K562 (cell line): ENCODE data around the gene STX1B. TPM values are rescaled to one million over a fixed set of nuclear protein-coding genes. Genes with fewer than 3 reads are reported as not detected.

Source experiments
- CEBPB ChIP-seq: fragments of 450-650 bp; IDR thresholded peaks from 2 replicates; pipeline ENCODE4 v1.6.1; 2016; ENCODE audit warnings: missing genetic modification characterization, missing compliant biosample characterization
- EP300 ChIP-seq: IDR thresholded peaks from 2 replicates; pipeline ENCODE4 v1.6.1; 2012; ENCODE audit warnings: low read length, improper control_type of control experiment
- NFIC ChIP-seq: fragments of 450-650 bp; IDR thresholded peaks from 2 replicates; pipeline ENCODE4 v1.6.1; 2017; ENCODE audit warnings: mild to moderate bottlenecking, inconsistent platforms
- PCBP2 ChIP-seq: fragments of 200-400 bp; formaldehyde crosslinking; IDR thresholded peaks from 2 replicates; pipeline ENCODE4 v1.6.1; 2018; ENCODE audit warnings: low read length, low read depth, mild to moderate bottlenecking, moderate library complexity; ENCODE audit not compliant: poor library complexity, severe bottlenecking
- YBX1 ChIP-seq: fragments of 450-650 bp; IDR thresholded peaks from 2 replicates; pipeline ENCODE4 v1.7.1; 2016; ENCODE audit warnings: mild to moderate bottlenecking
- ZBED1 ChIP-seq: IDR thresholded peaks from 2 replicates; pipeline ENCODE4 v1.6.1; 2014
- ZNF324 ChIP-seq: fragments of 250-450 bp; sonication (Bioruptor Pico); IDR thresholded peaks from 2 replicates; pipeline ENCODE4 v1.4.0; 2020; ENCODE audit warnings: mild to moderate bottlenecking
- polyA plus RNA-seq, 8 experiments: library from polyadenylated mRNA; depleted of rRNA in 4 of 8; stranded (reverse) in 5 of 8; unstranded in 3 of 8; fragments of >200 nt; fragmentation: Nextera tagmentation in 2 of 8; fragmentation: Illumina TruSeq in 1 of 8; extraction: Ambion mirVana in 2 of 8; extraction: Trizol in 1 of 8; gene quantifications; 2 replicates each; pipeline versions ENCODE4 v1.2.1 to v1.2.3, GENCODE V29; 2011 to 2014; ENCODE audit warnings: inconsistent platforms in 1 of 8, missing spikeins in 1 of 8
- total RNA-seq, 7 experiments: library from RNA; depleted of rRNA in 6 of 7; stranded (reverse); fragments of >200 nt in 6 of 7; fragmentation: Illumina TruSeq in 2 of 7; extraction: Trizol in 2 of 7; gene quantifications; 2 replicates each; pipeline versions ENCODE4 v1.2.1 to v1.2.3, GENCODE V29; 2011 to 2021; ENCODE audit warnings: low replicate concordance in 1 of 7
- TF ChIP-seq, protein P1 (sequence below), 2 experiments: IDR thresholded peaks in 1 of 2; conservative IDR thresholded peaks in 1 of 2; 2 replicates each; pipeline ENCODE4 v1.6.1; 2016; ENCODE audit warnings: low read depth in 2 of 2, mild to moderate bottlenecking in 1 of 2, missing compliant biosample characterization in 1 of 2, missing genetic modification characterization in 1 of 2, moderate library complexity in 1 of 2

The STX1B gene
- total and polyA plus RNA-seq, 9 of the 15 experiments (the other 6 are each of a cell fraction or from before 2014, with no cell fraction given): 0.07 to 2.5 (median 0.86) TPM

- TF ChIP-seq, protein P1, sequence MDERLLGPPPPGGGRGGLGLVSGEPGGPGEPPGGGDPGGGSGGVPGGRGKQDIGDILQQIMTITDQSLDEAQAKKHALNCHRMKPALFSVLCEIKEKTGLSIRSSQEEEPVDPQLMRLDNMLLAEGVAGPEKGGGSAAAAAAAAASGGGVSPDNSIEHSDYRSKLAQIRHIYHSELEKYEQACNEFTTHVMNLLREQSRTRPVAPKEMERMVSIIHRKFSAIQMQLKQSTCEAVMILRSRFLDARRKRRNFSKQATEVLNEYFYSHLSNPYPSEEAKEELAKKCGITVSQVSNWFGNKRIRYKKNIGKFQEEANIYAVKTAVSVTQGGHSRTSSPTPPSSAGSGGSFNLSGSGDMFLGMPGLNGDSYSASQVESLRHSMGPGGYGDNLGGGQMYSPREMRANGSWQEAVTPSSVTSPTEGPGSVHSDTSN (CRISPR knock-in tag; IDR thresholded peaks at IDR 0.05; ENCODE audit: low read depth): no peak
- TF ChIP-seq, protein P1 (tag; conservative IDR thresholded peaks at IDR 0.05; ENCODE audit: low read depth): no peak
- TF ChIP-seq PCBP2 (no peak), CEBPB (tag) (no peak), YBX1 (no peak), EP300 (no peak), ZBED1 (no peak), NFIC (no peak), ZNF324 (CRISPR knock-in tag) (no peak)
Observed at GRCh38 chr16:30954993-30955392, 55.4 kb downstream of the STX1B start (continued).
